Smooth muscle cell (in vitro differentiated cells): ENCODE measurements around the gene FBL. TPM values are rescaled to one million over a fixed set of nuclear protein-coding genes. Genes with fewer than 3 reads are reported as not detected.

Source experiments
- DNase-seq: peaks from one replicate; lab custom pipeline; 2025; ENCODE audit not compliant: unreplicated experiment; lab: John Stamatoyannopoulos, UW
- H2AFZ ChIP-seq: fragments of 200-600 bp; sonication (generic); 2 replicates; pipeline ENCODE4 v1.6.0; 2016; ENCODE audit warnings: antibody characterized with exemption, low read depth, mild to moderate bottlenecking
- H3F3A ChIP-seq: fragments of 200-600 bp; sonication (generic); 2 replicates; pipeline ENCODE4 v1.6.0; 2017; ENCODE audit warnings: antibody characterized with exemption, low read depth
- H3K27ac ChIP-seq: fragments of 200-600 bp; sonication (generic); 2 replicates; pipeline ENCODE4 v1.5.1; 2016; ENCODE audit warnings: low read depth, mild to moderate bottlenecking
- H3K27me3 ChIP-seq: fragments of 200-600 bp; sonication (generic); 2 replicates; pipeline ENCODE4 v1.6.1; 2016; ENCODE audit warnings: low read depth, mild to moderate bottlenecking
- H3K36me3 ChIP-seq: fragments of 200-600 bp; sonication (generic); 2 replicates; pipeline ENCODE4 v1.5.1; 2016; ENCODE audit warnings: low read depth
- H3K4me1 ChIP-seq: fragments of 200-600 bp; sonication (generic); 2 replicates; pipeline ENCODE4 v1.5.1; 2016; ENCODE audit warnings: low read depth
- H3K4me2 ChIP-seq: fragments of 200-600 bp; sonication (generic); 2 replicates; pipeline ENCODE4 v1.6.0; 2016; ENCODE audit warnings: mild to moderate bottlenecking
- H3K4me3 ChIP-seq: fragments of 200-600 bp; sonication (generic); 2 replicates; pipeline ENCODE4 v1.5.1; 2016; ENCODE audit warnings: mild to moderate bottlenecking
- H3K79me2 ChIP-seq: fragments of 200-600 bp; sonication (generic); 2 replicates; pipeline ENCODE4 v1.6.0; 2016; ENCODE audit warnings: low read depth, mild to moderate bottlenecking
- H3K9ac ChIP-seq: fragments of 200-600 bp; sonication (generic); 2 replicates; pipeline ENCODE4 v1.6.0; 2016; ENCODE audit warnings: low read depth
- H3K9me3 ChIP-seq: fragments of 200-600 bp; sonication (generic); replicated peaks from 2 replicates; pipeline ENCODE4 v1.5.1; 2016; ENCODE audit warnings: low read depth
- H4K20me1 ChIP-seq: fragments of 200-600 bp; sonication (generic); 2 replicates; pipeline ENCODE4 v1.6.0; 2016; ENCODE audit warnings: low read depth
- CTCF ChIP-seq: fragments of 200-600 bp; sonication (generic); IDR thresholded peaks from 2 replicates; pipeline ENCODE4 v1.5.1; 2017; ENCODE audit warnings: borderline replicate concordance, mild to moderate bottlenecking, antibody characterized with exemption; ENCODE audit not compliant: insufficient read depth, poor library complexity, severe bottlenecking
- WGBS: methylation state at CpG from one replicate; pipeline ENCODE4 v1.1.7; 2016; ENCODE audit warnings: low lambda C conversion rate; 5-methylcytosine and 5-hydroxymethylcytosine counted together
- polyA plus RNA-seq: library from polyadenylated mRNA; unstranded; fragments of >200 nt; fragmentation: Nextera tagmentation; extraction: Ambion mirVana; gene quantifications from 2 replicates; pipeline ENCODE4 v1.2.1, GENCODE V29; 2016
- total RNA-seq: library from RNA; depleted of rRNA; stranded (reverse); fragments of >200 nt; gene quantifications from 2 replicates; pipeline ENCODE4 v1.2.3, GENCODE V29; 2014

FBL gene
- total and polyA plus RNA-seq, 2 experiments from 2014 or later, result 116 to 124 TPM

- DNase-seq, result no peak
- TF ChIP-seq CTCF, result no peak
- peak overlapping the region; percentile 77 for H3K4me3 ChIP-seq
- no peaks in the 10 kb centered on the region for H3F3A ChIP-seq
- H3K27ac ChIP-seq, result no peak overlapping the region
- H3K4me2 ChIP-seq, result peak overlapping the region; percentile 95
- no peak overlapping the region for H3K9ac ChIP-seq
- no peak overlapping the region for H2AFZ ChIP-seq
- no peaks in the 10 kb centered on the region for H3K27me3 ChIP-seq
- H3K79me2 ChIP-seq, result peaks cover 57% of the 10 kb centered on the region
- peaks cover 39% of the 10 kb centered on the region for H4K20me1 ChIP-seq
- H3K9me3 ChIP-seq, result no peaks in the 10 kb centered on the region
- H3K4me1 ChIP-seq, result peaks cover 21% of the 10 kb centered on the region
- no peaks in the 10 kb centered on the region for H3K36me3 ChIP-seq
- 24% methylated on average over 5 of the region's 5 CpGs for WGBS
These were observed 1.0 kb downstream of the FBL start for GRCh38 chr19:39845172-39845571.

- Histone ChIP-seq H3K36me3 (no peaks in the 10 kb centered on the region), H3K27me3 (no peaks in the 10 kb centered on the region), H3K4me1 (peaks cover 21% of the 10 kb centered on the region), H3F3A (no peaks in the 10 kb centered on the region), H3K4me2 (peak overlapping the region; percentile 95), H3K9me3 (no peaks in the 10 kb centered on the region), H3K79me2 (peaks cover 57% of the 10 kb centered on the region), H3K27ac (no peak overlapping the region), H4K20me1 (peaks cover 39% of the 10 kb centered on the region), H3K4me3 (no peak overlapping the region), H2AFZ (no peak overlapping the region), H3K9ac (no peak overlapping the region)
- WGBS, result 75% methylated on average over 4 of the region's 4 CpGs
- TF ChIP-seq CTCF, result peak; percentile 65
- no peak for DNase-seq
These were observed 2.0 kb downstream of the FBL start for GRCh38 chr19:39843919-39844793.

GRCh38 chr19:39842693-39843435, 3.3 kb downstream of the FBL start:
- no peak overlapping the region for H3K4me2 ChIP-seq
- H3F3A ChIP-seq, result no peaks in the 10 kb centered on the region
- peaks cover 21% of the 10 kb centered on the region for H3K4me1 ChIP-seq
- no peak overlapping the region for H3K4me3 ChIP-seq
- TF ChIP-seq CTCF, result no peak
- no peak for DNase-seq
- no peak overlapping the region for H2AFZ ChIP-seq
- peaks cover 39% of the 10 kb centered on the region for H4K20me1 ChIP-seq
- H3K9ac ChIP-seq, result no peak overlapping the region
- WGBS, result 89% methylated on average over 7 of the region's 7 CpGs
- H3K27ac ChIP-seq, result no peak overlapping the region
- H3K27me3 ChIP-seq, result no peaks in the 10 kb centered on the region
- H3K36me3 ChIP-seq, result peaks cover 2% of the 10 kb centered on the region
- no peaks in the 10 kb centered on the region for H3K9me3 ChIP-seq
- H3K79me2 ChIP-seq, result peaks cover 57% of the 10 kb centered on the region
